HuH-7 (cell line): ENCODE data around the gene FRMPD4.

ENCODE experiments used
- DNase-seq: peaks from one replicate; pipeline ENCODE4 v3.0.0; 2011; ENCODE audit warnings: low spot score

FRMPD4 gene

GRCh38 chrX:12210971-12211370 is 72.7 kb downstream of the FRMPD4 start:
- no peak for DNase-seq

GRCh38 chrX:12223650-12224049 is 85.4 kb downstream of the FRMPD4 start:
- no peak for DNase-seq

GRCh38 chrX:12225107-12225506 is 86.8 kb downstream of the FRMPD4 start:
- DNase-seq = no peak

- no peak for DNase-seq
Observed at GRCh38 chrX:12227412-12228041, 89.3 kb downstream of the FRMPD4 start.

GRCh38 chrX:12228862-12229261 is 90.6 kb downstream of the FRMPD4 start:
- DNase-seq = no peak

- no peak for DNase-seq
Observed at GRCh38 chrX:12229986-12230385, 91.7 kb downstream of the FRMPD4 start.

GRCh38 chrX:12234534-12235329 is 96.5 kb downstream of the FRMPD4 start:
- DNase-seq = no peak

- DNase-seq = no peak
Observed at GRCh38 chrX:12236156-12236555, 97.9 kb downstream of the FRMPD4 start.

- DNase-seq = no peak
Observed at GRCh38 chrX:12237131-12237530, 98.9 kb downstream of the FRMPD4 start.

- DNase-seq = no peak
Observed at GRCh38 chrX:12237771-12238170, 99.5 kb downstream of the FRMPD4 start.

GRCh38 chrX:12239356-12240082 is 101.2 kb downstream of the FRMPD4 start:
- DNase-seq = no peak

GRCh38 chrX:12240491-12240890 is 102.2 kb downstream of the FRMPD4 start:
- DNase-seq = no peak

- no peak for DNase-seq
Observed at GRCh38 chrX:12241026-12241425, 102.8 kb downstream of the FRMPD4 start.

- no peak for DNase-seq
Observed at GRCh38 chrX:12245650-12246645, 107.7 kb downstream of the FRMPD4 start.

GRCh38 chrX:12249997-12250396 is 111.7 kb downstream of the FRMPD4 start:
- DNase-seq = no peak

- no peak for DNase-seq
Observed at GRCh38 chrX:12263211-12263610, 124.9 kb downstream of the FRMPD4 start.

- DNase-seq = no peak
Observed at GRCh38 chrX:12269484-12269883, 131.2 kb downstream of the FRMPD4 start.

- DNase-seq = no peak
Observed at GRCh38 chrX:12278151-12278550, 139.9 kb downstream of the FRMPD4 start.

- DNase-seq = no peak
Observed at GRCh38 chrX:12282991-12283390, 144.7 kb downstream of the FRMPD4 start.

GRCh38 chrX:12292996-12293765 is 154.9 kb downstream of the FRMPD4 start:
- no peak for DNase-seq

GRCh38 chrX:12297353-12297752 is 159.1 kb downstream of the FRMPD4 start:
- DNase-seq = no peak
